IMR-90 (cell line): ENCODE measurements around the gene PRKCB.

Source experiments
- CEBPB ChIP-seq: IDR thresholded peaks from 2 replicates; pipeline ENCODE4 v1.6.1; 2012; ENCODE audit warnings: low read depth, low read length, improper control_type of control experiment
- CTCF ChIP-seq: conservative IDR thresholded peaks from 2 replicates; pipeline ENCODE4 v1.5.1; 2012; ENCODE audit warnings: mild to moderate bottlenecking, low read depth, low read length, improper control_type of control experiment
- MXI1 ChIP-seq: IDR thresholded peaks from 2 replicates; pipeline ENCODE4 v1.6.1; 2012; ENCODE audit warnings: low read depth, mild to moderate bottlenecking, low read length, moderate library complexity, borderline replicate concordance
- POLR2A ChIP-seq: IDR thresholded peaks from 2 replicates; pipeline ENCODE4 v1.6.1; 2012; ENCODE audit warnings: mild to moderate bottlenecking, low read depth, low read length
- USF2 ChIP-seq: fragments of 150-350 bp; IDR thresholded peaks from 2 replicates; pipeline ENCODE4 v1.6.1; 2017; ENCODE audit warnings: mild to moderate bottlenecking, antibody characterized with exemption, low read length, low read depth

- TF ChIP-seq CTCF (no peak), CEBPB (no peak), USF2 (no peak), POLR2A (no peak), MXI1 (no peak)
These were observed 302.2 kb downstream of the PRKCB start for GRCh38 chr16:24138024-24138423.
